NB4 (cell line): ENCODE results near the gene ATPAF2.

ENCODE experiments used
- DNase-seq: peaks from one replicate; pipeline ENCODE4 v3.0.0; 2010; ENCODE audit warnings: low read depth
- H3K4me3 ChIP-seq: one replicate; pipeline ENCODE4 v1.5.1; 2011; ENCODE audit warnings: mild to moderate bottlenecking, low read depth, low read length, moderate library complexity
- MYC ChIP-seq: IDR thresholded peaks from 2 replicates; pipeline ENCODE4 v1.6.1; 2011; ENCODE audit warnings: low read depth, low read length
- POLR2A ChIP-seq: IDR thresholded peaks from 2 replicates; pipeline ENCODE4 v1.6.1; 2011; ENCODE audit warnings: mild to moderate bottlenecking; ENCODE audit not compliant: insufficient read length; ENCODE audit errors: extremely low read depth
- TF ChIP-seq, protein P1 (sequence below): IDR thresholded peaks from 2 replicates; pipeline ENCODE4 v1.6.1; 2011; ENCODE audit warnings: low read depth, low read length
- TF ChIP-seq, protein P2 (sequence below): IDR thresholded peaks from one replicate; pipeline ENCODE4 v1.5.1; 2012; ENCODE audit warnings: low read depth, low read length

Gene ATPAF2

DNA sequence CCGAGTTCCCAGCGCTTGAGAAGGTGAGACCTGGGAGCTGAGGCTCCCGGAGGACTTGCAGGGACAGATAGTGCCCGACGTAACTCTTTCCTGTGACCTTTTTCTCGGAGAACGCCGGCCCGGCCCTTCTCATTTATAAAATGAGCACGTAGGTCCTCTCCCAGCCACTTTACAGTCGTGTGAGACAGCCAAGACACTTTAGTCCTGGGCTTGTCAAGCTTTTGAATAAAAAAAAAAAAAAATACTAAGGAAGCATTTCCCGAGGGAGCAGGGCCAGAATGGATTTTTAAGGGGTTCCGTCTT lies 66.1 kb downstream of the ATPAF2 start:
- H3K4me3 ChIP-seq, result peak overlapping the region; percentile 58
- TF ChIP-seq, protein P1, sequence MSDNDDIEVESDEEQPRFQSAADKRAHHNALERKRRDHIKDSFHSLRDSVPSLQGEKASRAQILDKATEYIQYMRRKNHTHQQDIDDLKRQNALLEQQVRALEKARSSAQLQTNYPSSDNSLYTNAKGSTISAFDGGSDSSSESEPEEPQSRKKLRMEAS, result no peak
- TF ChIP-seq POLR2A, result no peak
- TF ChIP-seq, protein P2, sequence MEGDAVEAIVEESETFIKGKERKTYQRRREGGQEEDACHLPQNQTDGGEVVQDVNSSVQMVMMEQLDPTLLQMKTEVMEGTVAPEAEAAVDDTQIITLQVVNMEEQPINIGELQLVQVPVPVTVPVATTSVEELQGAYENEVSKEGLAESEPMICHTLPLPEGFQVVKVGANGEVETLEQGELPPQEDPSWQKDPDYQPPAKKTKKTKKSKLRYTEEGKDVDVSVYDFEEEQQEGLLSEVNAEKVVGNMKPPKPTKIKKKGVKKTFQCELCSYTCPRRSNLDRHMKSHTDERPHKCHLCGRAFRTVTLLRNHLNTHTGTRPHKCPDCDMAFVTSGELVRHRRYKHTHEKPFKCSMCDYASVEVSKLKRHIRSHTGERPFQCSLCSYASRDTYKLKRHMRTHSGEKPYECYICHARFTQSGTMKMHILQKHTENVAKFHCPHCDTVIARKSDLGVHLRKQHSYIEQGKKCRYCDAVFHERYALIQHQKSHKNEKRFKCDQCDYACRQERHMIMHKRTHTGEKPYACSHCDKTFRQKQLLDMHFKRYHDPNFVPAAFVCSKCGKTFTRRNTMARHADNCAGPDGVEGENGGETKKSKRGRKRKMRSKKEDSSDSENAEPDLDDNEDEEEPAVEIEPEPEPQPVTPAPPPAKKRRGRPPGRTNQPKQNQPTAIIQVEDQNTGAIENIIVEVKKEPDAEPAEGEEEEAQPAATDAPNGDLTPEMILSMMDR, result no peak
- TF ChIP-seq MYC, result no peak
- DNase-seq, result no peak

DNA sequence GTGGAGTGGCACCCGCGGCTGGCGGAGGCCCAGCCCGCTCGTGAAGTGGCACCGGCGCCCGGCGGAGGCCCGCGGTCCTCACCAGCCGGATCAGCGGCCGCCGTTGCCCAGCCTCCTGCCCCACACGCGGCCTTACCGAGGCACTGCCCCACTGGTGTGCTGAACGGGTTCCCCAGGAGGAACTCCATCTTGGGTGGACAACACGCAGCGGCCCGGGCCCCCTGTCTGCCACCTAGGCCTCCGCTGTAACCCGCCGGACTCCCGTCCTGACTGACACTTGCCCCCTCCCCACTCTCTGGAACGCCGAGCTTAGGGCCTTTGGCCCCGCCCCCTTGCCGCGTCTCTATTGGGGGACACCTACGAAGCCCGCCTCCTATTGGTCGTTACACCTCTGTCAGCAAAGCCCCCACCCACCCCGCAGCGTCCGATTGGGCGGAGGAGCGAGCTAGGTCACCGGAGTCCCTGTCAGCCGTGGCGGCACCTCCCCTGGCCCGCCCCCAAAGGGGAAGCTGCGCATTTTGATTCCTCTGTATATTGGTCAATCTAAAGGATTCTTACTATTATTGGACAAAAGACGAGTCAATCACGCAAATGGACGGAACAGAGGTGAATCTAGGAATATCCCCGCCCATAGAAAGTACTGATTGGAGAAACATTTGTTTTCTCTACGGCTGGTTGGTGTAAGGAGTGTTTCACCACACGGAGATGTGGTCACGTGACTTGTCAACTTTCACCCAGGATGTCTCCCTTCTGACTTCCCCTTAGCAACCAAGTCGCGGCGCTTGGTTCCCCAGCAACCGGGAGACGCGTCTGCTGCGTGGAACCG lies 66.6 kb downstream of the ATPAF2 start, which contains the start of the genes DRC3 and TOM1L2:
Gene DRC3, plus strand, starts transcription at position 737 of the 826 bp plus-strand sequence. CDS start 4,737 bp downstream, outside the sequence.
Gene TOM1L2, minus strand, starts transcription at position 275 of the 826 bp plus-strand sequence. Its CDS starts 87 bp downstream, at position 188.
- peak; percentile 100 for DNase-seq
- H3K4me3 ChIP-seq, result peak within 1 kb of the TSS; percentile 60
- TF ChIP-seq, protein P2, result no peak
- TF ChIP-seq, protein P1, result peak; percentile 94
- TF ChIP-seq MYC (peak; percentile 59), POLR2A (peak; percentile 23)

DNA sequence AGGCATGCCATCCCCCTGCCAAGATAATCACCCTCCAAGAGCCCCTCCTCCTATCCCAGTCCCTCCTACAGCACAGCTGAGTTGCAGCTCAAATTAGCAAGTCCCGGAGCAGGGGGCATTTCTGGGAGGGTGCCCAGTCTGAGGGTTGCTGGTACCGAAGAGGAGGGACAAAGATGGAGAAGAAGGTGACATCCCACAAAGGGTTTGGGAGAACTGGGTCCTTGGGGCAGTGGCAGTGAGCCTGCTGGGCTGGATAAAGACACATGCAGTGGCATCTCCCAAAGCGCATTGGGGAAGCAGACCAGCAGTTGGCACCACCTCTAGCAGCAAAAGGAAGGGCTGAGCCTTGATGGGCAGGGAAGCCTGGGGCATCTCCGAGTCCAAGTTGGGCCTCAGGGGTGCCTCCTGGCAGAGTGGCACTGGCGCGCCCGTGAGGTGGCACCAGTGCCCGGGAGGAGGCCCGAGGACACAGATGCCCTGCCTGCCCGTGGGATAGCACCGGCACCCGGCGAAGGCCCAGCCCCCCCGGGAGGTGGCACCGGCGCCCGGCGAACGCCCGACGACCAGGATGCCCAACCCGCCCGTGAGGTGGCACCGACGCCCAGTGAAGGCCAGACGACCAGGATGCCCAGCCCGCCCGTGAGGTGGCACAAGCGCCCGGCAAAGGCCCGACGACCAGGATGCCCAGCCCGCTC lies 67.4 kb downstream of the ATPAF2 start:
- DNase-seq, result no peak
- H3K4me3 ChIP-seq, result peak overlapping the region; percentile 60
- TF ChIP-seq, protein P1, result no peak
- TF ChIP-seq MYC, result no peak
- TF ChIP-seq POLR2A, result no peak
- TF ChIP-seq, protein P2, result no peak

DNA sequence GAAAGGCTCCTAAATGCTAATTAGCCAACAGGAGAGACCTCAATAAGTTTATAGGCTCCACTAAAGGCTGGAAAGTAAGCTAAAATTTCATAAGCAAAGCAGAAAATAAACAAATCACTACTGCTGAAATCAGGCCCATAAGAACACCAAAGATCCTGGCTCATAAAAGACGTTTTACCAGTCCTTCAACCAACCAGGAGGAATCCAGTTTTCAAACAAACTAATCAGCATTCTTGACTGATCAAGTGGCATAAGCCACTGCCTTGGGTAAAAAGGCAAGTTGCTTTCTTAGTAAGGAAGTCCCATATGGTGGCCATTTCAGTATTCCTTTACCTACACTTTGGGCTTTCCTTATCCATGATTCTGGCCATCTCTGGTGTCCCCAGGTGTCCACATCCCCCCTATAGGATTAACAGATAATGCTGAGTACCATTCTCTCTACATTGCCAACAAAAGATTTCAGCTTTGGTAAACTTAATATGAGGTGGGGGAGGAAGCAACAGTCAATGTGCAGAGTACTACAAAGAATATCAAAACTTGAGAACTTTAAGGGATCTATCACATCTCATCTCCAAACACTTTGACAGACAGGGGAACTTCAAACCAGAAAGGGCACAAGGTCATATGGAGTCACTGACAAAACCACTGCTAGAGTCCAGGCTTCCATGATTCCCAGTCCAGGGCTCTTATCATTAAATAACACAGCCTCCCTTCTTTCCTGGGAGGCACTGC lies 68.1 kb downstream of the ATPAF2 start:
- no peak for DNase-seq
- peak overlapping the region; percentile 60 for H3K4me3 ChIP-seq
- TF ChIP-seq MYC, result no peak
- no peak for TF ChIP-seq POLR2A
- TF ChIP-seq, protein P2, result no peak
- TF ChIP-seq, protein P1, result no peak
